DMS153 (cell line): ENCODE data around the gene OTOP2.
A peak's percentile ranks its signal among the peaks of the same experiment; 100 is the strongest.
"Not testable (repeated sequence)": the region's sequence is repeated elsewhere in the genome, so short reads cannot be mapped to it uniquely, and the experiment has no call there.

Source experiments
- DNase-seq: peaks from one replicate; lab custom pipeline; 2025; lab: John Stamatoyannopoulos, UW

The OTOP2 gene

GRCh38 chr17:74951680-74952421 lies 27.8 kb downstream of the OTOP2 start:
- no peak for DNase-seq

- no peak for DNase-seq
Observed at GRCh38 chr17:74952431-74953133, 28.5 kb downstream of the OTOP2 start.

DNA sequence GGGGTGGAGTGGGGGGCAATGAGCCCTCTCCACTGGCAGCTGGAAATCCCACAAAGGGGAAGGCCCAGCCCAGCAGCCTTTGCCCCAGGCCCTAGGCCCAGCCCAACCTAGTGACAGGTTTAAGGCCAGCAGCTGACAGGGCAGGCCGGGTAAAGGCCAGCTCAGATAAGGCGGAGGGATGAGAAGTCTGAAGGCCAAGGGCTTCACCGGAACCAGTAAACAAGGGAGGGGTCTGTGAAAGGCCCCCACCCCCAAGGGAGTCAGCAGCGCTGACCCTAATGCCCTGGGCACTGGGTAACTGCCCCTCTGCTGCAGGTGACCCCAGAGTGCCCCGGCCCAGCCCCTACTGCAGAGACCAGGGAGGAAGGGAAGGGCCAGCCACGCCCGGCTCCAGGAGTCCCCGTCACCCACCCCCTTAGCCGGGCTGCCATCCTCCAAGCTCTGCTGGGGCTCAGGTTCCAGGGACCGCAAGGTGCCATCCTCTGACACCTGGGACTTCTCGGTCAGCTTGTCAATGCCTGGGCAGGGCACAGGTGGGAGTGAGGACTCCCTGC lies 29.1 kb downstream of the OTOP2 start:
- DNase-seq, result no peak

DNA sequence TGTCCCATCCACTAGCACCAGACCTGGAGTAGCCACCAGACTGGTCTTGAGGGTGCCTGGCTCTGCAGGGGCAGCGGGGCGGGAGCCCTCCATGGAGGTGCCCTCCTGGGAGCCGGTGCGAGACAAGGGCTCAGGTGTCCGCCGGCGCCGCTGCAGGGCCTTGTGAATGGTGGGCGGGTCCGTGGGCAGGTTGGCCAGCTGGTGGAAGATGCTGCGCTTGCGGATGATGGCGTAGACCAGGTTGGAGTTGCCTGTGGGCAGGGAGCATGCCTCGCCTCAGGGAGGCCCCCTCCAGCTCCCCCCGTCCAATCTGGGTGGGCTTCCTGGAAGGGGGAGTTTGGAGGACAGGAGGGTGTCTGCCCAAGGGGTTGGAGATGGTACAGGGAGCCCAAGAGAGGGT lies 30.0 kb downstream of the OTOP2 start:
- no peak for DNase-seq

GRCh38 chr17:74954665-74955421 lies 30.8 kb downstream of the OTOP2 start:
- DNase-seq, result no peak

DNA sequence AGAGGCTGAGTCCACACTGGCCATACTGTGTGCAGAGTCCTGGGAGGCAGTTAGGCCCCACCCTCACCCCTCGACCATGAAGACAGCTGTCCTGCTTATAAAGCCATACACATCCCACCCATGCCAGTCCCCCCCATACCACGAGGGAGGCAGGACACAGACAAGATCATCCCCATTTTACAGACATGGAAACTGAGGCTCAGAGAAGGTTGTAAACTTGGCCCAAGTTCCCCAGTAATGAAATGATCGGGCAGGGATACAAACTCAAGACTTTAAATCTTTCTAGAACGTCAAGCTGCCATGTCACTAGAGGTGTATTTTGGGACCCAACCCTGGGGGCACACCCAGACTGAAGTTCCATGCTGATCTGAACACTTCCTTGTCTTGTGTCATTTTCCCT lies 32.0 kb downstream of the OTOP2 start:
- DNase-seq, result no peak

DNA sequence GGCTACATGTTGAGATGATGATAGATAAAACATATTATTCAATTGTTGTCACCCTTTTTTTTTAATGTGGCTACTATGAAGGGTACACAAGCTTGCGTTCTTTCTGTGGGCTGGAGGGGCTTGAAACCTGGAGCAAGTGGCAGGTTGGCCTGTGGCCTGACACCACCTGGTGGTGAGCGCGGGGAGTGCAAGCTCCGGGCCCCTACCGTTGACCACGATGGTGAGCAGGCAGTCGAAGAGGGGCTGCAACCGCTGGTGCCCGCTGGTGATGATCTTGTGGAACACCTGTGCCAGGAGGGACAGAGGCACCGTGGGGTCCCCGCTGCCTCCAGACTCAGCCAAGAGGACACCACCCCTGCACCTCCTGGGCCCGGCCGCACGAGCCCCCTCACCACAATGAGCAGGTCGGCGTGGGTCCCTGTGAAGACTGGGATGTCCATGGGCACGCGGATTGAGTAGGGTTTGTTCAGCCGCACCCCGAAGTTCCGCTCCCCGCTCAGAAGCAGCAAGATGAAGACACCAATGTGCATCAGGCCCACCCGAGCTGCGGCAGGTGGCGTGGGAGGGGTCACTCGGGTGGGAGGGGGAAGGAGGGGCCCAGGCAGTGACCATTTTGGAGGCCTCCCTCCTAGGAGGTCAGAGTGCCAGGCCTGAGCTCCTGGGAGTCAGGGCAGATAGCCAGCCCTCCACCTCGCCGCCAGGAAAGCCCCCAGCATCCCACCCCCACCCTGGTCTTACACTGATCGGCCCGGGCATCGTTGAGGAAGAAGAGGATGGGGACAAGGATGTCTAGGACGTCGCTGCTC lies 34.1 kb downstream of the OTOP2 start:
- DNase-seq, result peak; percentile 4

- DNase-seq, result no peak
Observed at GRCh38 chr17:74959826-74960515, 35.9 kb downstream of the OTOP2 start.

DNA sequence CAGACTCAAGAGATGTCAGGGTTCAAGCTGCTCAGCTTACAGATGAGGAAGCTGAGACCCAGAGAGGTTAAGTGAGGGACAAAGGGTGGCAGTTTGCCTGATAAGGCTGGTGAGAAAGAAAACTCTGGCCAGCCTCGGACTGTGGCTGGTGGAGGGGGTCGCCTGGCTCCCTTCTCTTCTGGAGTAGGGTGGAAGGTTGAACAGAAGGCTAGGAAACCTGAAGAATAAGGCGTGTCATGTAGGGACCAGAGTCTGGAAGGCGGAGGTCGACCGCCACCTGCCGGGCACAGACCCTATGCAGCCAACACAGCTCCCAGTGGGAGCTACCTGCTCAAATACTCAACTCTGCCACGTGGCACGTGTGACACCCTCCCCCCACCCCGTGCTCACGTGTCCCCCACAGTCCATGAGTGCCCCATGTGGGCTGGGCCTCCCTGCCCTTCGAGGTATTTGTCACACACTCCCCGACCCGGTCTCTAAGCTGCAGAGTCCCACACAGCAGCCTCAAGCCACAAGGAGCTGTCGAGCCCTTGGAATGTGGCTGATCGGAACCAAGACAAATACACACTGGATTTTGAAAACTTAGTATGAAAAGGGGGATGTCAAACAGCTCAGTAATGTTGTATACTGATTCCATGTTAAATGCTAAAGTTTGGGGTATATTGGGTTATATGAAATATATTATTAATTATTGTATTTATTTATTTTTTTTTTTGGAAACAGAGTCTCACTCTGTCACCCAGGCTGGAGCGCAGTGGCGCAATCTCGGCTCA lies 36.7 kb downstream of the OTOP2 start:
- DNase-seq, result no peak

DNA sequence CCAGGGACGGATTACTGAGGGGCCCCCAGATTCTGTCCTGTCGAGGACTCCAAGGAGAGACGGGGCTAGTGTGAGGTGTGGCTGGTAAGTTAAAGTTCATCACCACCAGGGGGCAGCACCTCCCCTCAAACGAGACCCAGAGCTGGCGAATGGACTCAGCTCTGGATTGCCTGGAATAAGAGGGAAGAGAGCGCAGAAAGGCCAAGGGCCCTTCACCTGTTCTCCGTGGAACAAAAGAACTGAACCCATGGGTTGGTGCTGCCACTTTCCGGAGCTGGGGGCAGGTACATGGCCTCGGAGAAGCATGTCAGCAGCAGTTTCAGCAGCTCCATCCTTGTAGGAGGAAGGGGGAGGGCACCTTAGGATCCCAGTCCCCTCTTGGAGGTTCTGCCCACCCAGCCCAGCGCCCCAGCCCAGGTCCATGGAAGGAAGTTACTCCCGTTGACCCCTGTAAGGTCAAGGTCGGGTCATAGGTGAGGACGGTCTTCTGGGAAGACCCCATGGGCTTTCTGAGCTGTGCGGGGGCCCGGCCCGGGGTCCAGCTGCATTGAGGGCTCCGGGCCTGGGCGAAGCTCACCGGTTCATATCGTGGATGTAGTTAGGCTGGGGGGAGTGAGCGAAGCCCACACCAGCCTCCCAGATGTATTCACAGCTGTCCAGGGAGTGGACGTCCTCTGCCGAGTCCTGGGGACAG lies 37.7 kb downstream of the OTOP2 start:
- peak; percentile 57 for DNase-seq

GRCh38 chr17:74962622-74963394 lies 38.7 kb downstream of the OTOP2 start:
- DNase-seq, result no peak

DNA sequence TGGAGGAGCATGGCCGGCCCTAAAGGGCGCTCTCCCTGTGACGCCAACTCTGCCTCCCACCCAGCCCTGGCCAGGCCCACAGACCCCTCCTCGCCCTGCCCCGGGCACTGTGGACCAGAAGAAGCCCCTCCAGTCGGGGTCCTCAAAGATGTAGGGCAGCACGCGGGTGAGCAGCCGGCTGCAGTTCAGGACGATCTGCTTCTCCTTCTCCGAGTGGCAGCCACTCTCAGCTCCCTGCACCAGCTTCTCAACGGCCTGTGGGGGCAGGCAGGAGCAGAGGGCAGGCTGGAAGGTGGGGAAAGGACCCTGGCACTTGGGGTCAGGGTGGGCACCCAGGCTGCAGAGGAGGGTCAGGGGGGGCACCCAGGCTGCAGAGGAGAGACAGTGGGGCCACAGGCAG lies 39.6 kb downstream of the OTOP2 start:
- DNase-seq, result no peak

DNA sequence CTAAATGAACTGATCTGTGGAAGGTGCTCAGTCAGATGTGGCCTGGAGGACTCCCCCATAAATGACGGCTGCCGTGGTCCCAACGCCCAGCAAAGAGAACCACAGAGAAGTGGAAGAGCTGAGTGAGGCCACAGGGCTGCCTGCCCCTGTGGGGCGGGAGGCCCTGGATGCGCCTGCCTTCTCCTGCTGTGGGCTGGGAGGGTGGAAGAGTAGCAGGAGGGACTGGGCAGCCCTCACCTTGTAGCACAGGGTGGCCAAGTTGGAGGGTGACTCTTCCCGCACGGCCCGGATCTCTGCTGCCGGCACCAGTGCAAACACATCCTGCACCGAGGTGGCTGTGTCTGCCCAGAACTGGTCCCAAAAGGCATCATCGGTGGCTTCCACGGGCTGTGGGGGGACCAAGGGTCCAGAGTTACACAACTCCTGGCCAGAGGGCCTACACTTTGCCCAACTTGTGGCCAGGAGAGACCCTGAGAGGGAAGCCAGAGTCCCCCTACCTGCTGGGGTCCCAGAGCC lies 40.2 kb downstream of the OTOP2 start:
- DNase-seq, result no peak

DNA sequence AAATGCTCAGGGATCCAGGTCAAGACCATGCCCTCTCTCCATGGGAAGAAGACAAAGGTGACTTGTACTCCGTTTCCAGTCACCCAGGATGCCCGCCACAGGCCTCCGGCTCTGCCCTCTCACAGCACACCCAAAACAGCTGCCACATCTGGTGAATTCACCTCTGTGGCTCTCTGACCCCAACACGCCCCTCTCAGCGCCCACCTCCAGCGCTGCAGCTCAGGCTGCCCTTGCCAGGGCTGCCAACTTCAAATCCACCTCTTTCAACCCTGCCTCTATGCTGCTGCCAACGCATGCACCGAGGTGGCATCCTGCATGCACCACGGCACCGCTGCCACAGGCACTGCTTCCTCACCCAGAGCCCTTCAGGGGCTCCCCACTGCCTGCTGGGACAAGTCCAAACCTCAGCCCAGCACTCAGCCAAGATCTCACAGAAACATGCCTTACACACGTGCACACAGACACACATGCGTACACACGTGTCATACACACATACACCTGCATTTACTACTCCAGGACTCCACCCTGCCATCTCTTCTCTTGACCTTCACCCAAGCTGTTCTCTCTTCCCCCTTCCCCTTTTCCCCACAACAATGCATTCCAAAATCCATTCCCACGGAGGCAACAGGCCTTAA lies 41.0 kb downstream of the OTOP2 start:
- DNase-seq, result no peak

- no peak for DNase-seq
Observed at GRCh38 chr17:74968361-74968780, 44.3 kb downstream of the OTOP2 start.

- not testable (repeated sequence) for DNase-seq
Observed at GRCh38 chr17:74969501-74969900, 45.4 kb downstream of the OTOP2 start.

DNA sequence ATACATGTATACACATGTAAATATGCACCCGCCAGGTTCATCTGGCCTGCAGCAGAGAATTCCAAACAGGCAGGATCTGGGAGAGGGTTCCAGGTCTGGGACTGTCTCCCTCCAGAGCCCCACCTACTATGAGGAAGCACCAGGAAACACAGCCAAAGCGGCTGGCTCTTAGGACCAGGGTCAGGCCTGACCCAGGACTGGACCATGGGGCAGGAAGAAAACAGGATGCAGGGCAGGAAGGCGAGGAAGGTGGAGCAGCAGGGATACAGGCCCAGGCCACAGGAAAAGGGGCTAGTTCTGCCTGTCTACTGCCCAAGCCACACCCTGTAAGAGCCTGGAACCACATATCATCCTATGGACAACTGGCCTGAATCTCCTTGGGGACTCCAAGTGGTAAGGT lies 46.3 kb downstream of the OTOP2 start:
- DNase-seq, result no peak
